Measurements from ENCODE around the gene APBA2. TPM values are rescaled to one million over a fixed set of nuclear protein-coding genes. Genes with fewer than 3 reads are reported as not detected.

The APBA2 gene
- polyA plus RNA-seq, 4 donors = 0.67 to 3.2 (median 1.8) TPM

DNA sequence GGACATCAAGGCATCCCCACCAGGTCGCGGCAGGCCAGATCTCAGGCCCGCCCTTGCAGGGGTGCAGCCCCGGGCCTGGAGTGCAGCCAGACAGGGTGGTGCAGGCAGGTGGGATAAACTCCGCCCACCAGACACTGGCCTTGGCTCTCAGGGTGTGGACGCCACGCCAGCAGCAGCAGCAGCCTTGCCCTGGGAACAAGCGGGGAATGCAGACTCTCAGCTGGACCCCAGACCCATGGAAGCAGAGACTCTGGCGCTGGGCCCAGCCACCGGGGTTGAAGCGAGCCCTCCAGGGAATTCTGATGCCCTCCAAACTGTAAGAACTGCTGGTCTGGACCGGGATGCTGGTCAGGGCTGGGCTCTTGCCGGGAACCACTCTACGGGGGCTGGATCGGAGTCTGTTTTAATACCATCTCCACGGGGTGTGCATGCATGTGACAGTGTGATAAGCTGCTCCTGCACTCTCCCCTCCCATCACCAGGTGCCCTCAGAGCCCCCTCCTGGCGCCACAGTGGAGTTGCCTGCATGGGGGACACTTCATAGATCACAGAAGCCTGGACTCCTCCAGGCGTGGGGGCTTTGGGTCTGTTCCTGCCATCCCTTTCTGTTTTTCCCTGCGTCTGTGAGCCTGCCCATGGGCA is 241.2 kb downstream of the APBA2 start:
- Histone ChIP-seq H3K36me3 (ENCODE audit: control insufficient read depth in 3 of 3, insufficient read depth in 2 of 3, low read depth in 1 of 3, low read length in 3 of 3) (no peaks in the 10 kb centered on the region), H3K27ac (ENCODE audit: low read depth in 1 of 3, low read length in 2 of 3) (no peak overlapping the region), H3K4me3 (ENCODE audit: low read depth in 1 of 3, low read length in 3 of 3) (no peak overlapping the region), H3K4me1 (ENCODE audit: control insufficient read depth in 3 of 3, insufficient read depth in 2 of 3, low read depth in 1 of 3, low read length in 2 of 3) (peaks cover 0 to 8% (median 0%) of the 10 kb centered on the region in 3 donors), H3K27me3 (ENCODE audit: control insufficient read depth in 3 of 3, insufficient read depth in 3 of 3, low read length in 3 of 3) (no peaks in the 10 kb centered on the region), H3K9me3 (ENCODE audit: control insufficient read depth in 2 of 2, insufficient read depth in 1 of 2, low read depth in 1 of 2, low read length in 1 of 2) (no peaks in the 10 kb centered on the region)
- 48 to 58% (median 56%) methylated on average over 19 of the region's 19 CpGs for WGBS, 3 donors
- DNase-seq = no peak
- no peak for FAIRE-seq

DNA sequence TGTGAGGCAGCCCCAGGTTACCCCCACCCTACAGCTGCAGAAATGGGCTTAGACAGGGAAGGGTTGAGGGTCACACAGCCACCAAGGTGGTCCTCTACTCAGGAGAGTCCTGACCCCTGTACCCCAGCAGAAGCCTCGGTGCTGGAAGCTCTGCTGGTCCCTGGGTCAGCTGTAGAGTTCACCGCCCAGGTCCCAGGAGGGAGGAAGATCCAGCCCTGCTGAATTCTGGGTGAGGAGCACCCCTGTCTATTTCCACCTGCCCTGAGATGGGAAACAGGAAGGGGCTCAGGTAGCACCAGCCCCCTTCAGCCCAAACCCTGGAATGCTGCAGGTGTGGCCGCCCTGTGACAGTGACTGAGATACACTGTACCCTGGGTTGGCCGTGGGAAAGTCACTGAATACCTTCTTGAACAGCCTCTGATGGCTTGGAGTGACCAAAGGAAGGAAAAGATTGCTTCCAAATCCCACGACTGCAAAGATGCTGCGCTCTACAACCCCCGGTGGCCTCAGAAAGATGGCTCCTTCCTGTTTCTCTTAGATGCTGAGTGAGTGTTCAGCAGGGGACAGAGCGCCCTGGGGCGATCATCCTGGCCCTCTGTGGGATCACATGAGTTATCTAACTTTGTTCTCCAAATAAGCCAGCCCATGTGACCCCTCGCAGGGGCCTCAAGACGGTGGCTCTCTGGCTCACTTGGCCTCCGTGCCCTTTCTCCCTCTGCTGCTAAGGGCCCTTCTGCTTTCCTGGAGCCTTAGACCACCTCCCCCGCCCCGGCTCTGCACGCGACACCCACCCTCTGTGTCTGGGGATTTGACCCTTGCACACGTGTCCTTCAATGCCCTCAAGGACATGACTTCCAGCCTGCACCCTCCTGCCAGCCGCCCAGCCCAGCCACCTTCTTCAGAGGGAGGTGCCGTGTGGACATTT is 242.0 kb downstream of the APBA2 start:
- DNase-seq (no peak), FAIRE-seq (no peak)
- H3K27me3 ChIP-seq (ENCODE audit: control insufficient read depth in 3 of 3, insufficient read depth in 3 of 3, low read length in 3 of 3) = no peaks in the 10 kb centered on the region
- 74 to 77% (median 75%) methylated on average over 19 of the region's 19 CpGs for WGBS, 3 donors
- no peaks in the 10 kb centered on the region for H3K36me3 ChIP-seq (ENCODE audit: control insufficient read depth in 3 of 3, insufficient read depth in 2 of 3, low read depth in 1 of 3, low read length in 3 of 3)
- no peak overlapping the region for H3K27ac ChIP-seq (ENCODE audit: low read depth in 1 of 3, low read length in 2 of 3)
- no peaks in the 10 kb centered on the region for H3K9me3 ChIP-seq (ENCODE audit: control insufficient read depth in 2 of 2, insufficient read depth in 1 of 2, low read depth in 1 of 2, low read length in 1 of 2)
- no peak overlapping the region for H3K4me3 ChIP-seq (ENCODE audit: low read depth in 1 of 3, low read length in 3 of 3)
- H3K4me1 ChIP-seq (ENCODE audit: control insufficient read depth in 3 of 3, insufficient read depth in 2 of 3, low read depth in 1 of 3, low read length in 2 of 3) = peaks cover 0 to under 1% (median 0%) of the 10 kb centered on the region in 3 donors

DNA sequence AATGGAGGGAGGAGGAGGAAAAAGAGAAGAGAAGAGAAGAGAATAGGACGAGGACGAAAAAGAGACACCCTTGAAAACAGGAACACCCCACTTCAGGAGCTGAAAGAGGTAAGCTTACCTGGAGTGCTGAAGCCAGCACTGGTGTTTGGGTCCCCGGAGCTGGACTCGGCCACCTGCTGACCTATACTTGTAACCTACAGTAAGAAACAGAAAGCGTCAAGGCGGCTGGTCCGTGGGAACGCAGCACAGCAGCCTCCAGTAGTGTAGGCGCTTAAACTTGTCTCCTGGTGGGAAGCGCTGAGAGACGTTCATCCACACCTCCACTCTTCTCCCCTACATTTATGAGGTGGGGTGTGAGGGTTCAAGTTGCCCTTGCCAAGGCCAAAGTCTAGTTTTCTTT is 242.9 kb downstream of the APBA2 start:
- H3K36me3 ChIP-seq (ENCODE audit: control insufficient read depth in 3 of 3, insufficient read depth in 2 of 3, low read depth in 1 of 3, low read length in 3 of 3) = no peaks in the 10 kb centered on the region
- no peaks in the 10 kb centered on the region for H3K27me3 ChIP-seq (ENCODE audit: control insufficient read depth in 3 of 3, insufficient read depth in 3 of 3, low read length in 3 of 3)
- H3K4me1 ChIP-seq (ENCODE audit: control insufficient read depth in 3 of 3, insufficient read depth in 2 of 3, low read depth in 1 of 3, low read length in 2 of 3) = no peaks in the 10 kb centered on the region
- H3K4me3 ChIP-seq (ENCODE audit: low read depth in 1 of 3, low read length in 3 of 3) = no peak overlapping the region
- WGBS, 3 donors = 82 to 90% (median 83%) methylated on average over 11 of the region's 11 CpGs
- FAIRE-seq = no peak
- no peaks in the 10 kb centered on the region for H3K9me3 ChIP-seq (ENCODE audit: control insufficient read depth in 2 of 2, insufficient read depth in 1 of 2, low read depth in 1 of 2, low read length in 1 of 2)
- DNase-seq = no peak
- H3K27ac ChIP-seq (ENCODE audit: low read depth in 1 of 3, low read length in 2 of 3) = no peak overlapping the region

DNA sequence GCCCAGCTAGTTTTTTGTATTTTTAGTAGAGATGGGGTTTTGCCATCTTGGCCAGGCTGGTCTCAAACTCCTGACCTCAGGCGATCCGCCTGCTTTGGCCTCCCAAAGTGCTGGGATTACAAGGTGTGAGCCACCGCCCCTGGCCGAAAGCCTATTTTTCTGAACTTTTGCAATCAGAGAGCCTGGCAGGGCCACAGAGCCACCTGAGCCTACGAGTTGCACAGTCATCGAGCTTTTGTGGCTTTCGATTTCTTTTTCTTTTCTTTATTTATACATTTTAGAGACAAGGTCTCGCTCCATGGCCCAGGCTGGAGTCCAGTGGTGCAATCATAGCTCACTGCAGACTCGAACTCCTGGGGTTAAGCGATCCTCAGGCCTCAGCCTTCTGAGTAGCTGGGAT is 243.4 kb downstream of the APBA2 start:
- no peak overlapping the region for H3K27ac ChIP-seq (ENCODE audit: low read depth in 1 of 3, low read length in 2 of 3)
- no peaks in the 10 kb centered on the region for H3K36me3 ChIP-seq (ENCODE audit: control insufficient read depth in 3 of 3, insufficient read depth in 2 of 3, low read depth in 1 of 3, low read length in 3 of 3)
- H3K4me3 ChIP-seq (ENCODE audit: low read depth in 1 of 3, low read length in 3 of 3) = no peak overlapping the region
- H3K4me1 ChIP-seq (ENCODE audit: control insufficient read depth in 3 of 3, insufficient read depth in 2 of 3, low read depth in 1 of 3, low read length in 2 of 3) = no peaks in the 10 kb centered on the region
- DNase-seq (no peak), FAIRE-seq (no peak)
- no peaks in the 10 kb centered on the region for H3K9me3 ChIP-seq (ENCODE audit: control insufficient read depth in 2 of 2, insufficient read depth in 1 of 2, low read depth in 1 of 2, low read length in 1 of 2)
- 87 to 91% (median 87%) methylated on average over 10 of the region's 10 CpGs for WGBS, 3 donors
- H3K27me3 ChIP-seq (ENCODE audit: control insufficient read depth in 3 of 3, insufficient read depth in 3 of 3, low read length in 3 of 3) = no peaks in the 10 kb centered on the region

DNA sequence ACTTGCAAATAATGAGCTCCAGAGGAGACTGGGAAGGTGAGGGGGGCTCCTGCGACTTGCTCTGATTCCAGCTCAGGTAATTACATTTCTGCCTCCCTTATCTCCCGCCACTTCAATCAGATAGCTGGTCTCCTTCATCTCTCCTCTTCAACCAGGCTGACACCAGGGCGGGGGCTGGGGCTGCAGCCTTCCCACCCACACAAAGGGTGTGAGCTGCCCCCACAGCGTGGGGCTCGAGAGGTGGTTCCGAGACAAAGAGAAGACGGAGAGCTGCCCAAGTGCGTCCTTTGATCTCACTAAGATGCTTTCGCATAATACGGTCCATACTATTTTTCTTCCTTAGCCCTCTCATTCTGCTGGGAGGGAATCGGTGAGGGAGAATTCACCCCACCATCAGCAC is 244.2 kb downstream of the APBA2 start:
- Histone ChIP-seq H3K4me1 (ENCODE audit: control insufficient read depth in 3 of 3, insufficient read depth in 2 of 3, low read depth in 1 of 3, low read length in 2 of 3) (no peaks in the 10 kb centered on the region), H3K4me3 (ENCODE audit: low read depth in 1 of 3, low read length in 3 of 3) (no peak overlapping the region), H3K9me3 (ENCODE audit: control insufficient read depth in 2 of 2, insufficient read depth in 1 of 2, low read depth in 1 of 2, low read length in 1 of 2) (no peaks in the 10 kb centered on the region), H3K36me3 (ENCODE audit: control insufficient read depth in 3 of 3, insufficient read depth in 2 of 3, low read depth in 1 of 3, low read length in 3 of 3) (no peaks in the 10 kb centered on the region), H3K27me3 (ENCODE audit: control insufficient read depth in 3 of 3, insufficient read depth in 3 of 3, low read length in 3 of 3) (no peaks in the 10 kb centered on the region), H3K27ac (ENCODE audit: low read depth in 1 of 3, low read length in 2 of 3) (no peak overlapping the region)
- 59 to 66% (median 61%) methylated on average over 11 of the region's 11 CpGs for WGBS, 3 donors
- FAIRE-seq (no peak), DNase-seq (no peak)

DNA sequence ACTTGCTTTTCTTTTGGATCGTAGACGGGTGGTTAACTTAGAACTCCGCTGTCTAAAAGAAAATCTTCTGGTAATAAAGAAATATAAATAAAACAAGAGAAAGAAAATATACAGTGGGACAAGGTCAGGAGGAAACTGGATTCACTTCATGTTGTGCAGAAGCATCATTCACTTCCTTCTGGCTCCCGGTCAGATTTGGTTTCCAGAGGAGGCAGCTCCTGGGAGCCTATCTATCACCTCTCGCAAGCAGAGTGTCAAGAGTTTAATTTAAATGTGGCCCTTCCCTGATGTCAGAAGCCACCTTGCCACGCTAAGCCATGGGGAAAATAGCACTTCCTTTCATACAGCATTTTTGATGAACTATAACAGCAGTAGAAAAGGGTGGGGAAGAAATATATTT is 244.7 kb downstream of the APBA2 start:
- DNase-seq (no peak), FAIRE-seq (no peak)
- WGBS, 3 donors = 45 to 69% (median 62%) methylated on average over 6 of the region's 6 CpGs
- H3K9me3 ChIP-seq (ENCODE audit: control insufficient read depth in 2 of 2, insufficient read depth in 1 of 2, low read depth in 1 of 2, low read length in 1 of 2) = no peaks in the 10 kb centered on the region
- no peaks in the 10 kb centered on the region for H3K4me1 ChIP-seq (ENCODE audit: control insufficient read depth in 3 of 3, insufficient read depth in 2 of 3, low read depth in 1 of 3, low read length in 2 of 3)
- no peaks in the 10 kb centered on the region for H3K36me3 ChIP-seq (ENCODE audit: control insufficient read depth in 3 of 3, insufficient read depth in 2 of 3, low read depth in 1 of 3, low read length in 3 of 3)
- no peak overlapping the region for H3K4me3 ChIP-seq (ENCODE audit: low read depth in 1 of 3, low read length in 3 of 3)
- H3K27ac ChIP-seq (ENCODE audit: low read depth in 1 of 3, low read length in 2 of 3) = no peak overlapping the region
- no peaks in the 10 kb centered on the region for H3K27me3 ChIP-seq (ENCODE audit: control insufficient read depth in 3 of 3, insufficient read depth in 3 of 3, low read length in 3 of 3)

DNA sequence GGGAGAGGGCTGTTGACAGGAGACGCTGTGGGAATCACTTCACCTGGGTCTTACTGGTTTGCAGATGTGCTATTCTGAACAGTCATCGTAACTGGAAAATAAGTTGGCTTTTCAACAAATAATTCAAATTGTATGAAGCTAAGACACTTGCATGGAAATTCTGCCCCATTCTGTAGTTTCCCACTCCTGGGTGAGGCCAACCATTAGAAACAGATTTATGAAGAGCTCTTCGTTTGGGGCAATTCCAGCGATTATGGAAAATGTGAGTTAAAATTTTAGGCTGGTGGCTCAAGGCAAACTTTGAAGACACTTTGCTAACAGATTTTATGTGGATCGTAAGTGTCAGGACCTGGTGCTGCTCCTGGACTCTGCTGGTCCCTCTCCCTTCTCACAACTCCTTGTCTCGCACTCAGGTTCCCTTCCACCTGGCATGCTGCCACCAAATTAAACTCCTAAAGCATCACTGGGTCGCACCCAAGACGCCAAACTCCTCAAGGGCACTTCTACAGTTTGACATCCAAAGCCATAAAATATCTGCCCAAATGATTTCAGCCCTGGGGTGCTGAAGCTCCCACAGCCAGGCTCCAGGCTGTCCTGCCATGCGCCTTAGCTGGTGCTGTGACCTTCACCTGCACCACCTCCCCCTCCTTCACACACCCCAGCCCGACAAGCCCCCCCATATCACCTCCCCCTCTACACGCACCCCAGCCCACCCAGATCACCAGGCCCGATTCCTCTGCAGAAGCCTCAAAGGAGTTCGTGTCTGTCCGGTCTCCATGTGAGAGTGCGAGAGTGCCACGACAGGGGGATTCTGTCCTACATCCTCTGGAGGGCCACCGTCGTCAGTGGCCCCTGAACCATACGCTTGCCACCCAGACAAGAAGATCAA is 245.4 kb downstream of the APBA2 start:
- no peaks in the 10 kb centered on the region for H3K27me3 ChIP-seq (ENCODE audit: control insufficient read depth in 3 of 3, insufficient read depth in 3 of 3, low read length in 3 of 3)
- H3K9me3 ChIP-seq (ENCODE audit: control insufficient read depth in 2 of 2, insufficient read depth in 1 of 2, low read depth in 1 of 2, low read length in 1 of 2) = no peaks in the 10 kb centered on the region
- no peak overlapping the region for H3K27ac ChIP-seq (ENCODE audit: low read depth in 1 of 3, low read length in 2 of 3)
- H3K4me3 ChIP-seq (ENCODE audit: low read depth in 1 of 3, low read length in 3 of 3) = no peak overlapping the region
- DNase-seq = no peak
- FAIRE-seq = no peak
- 67 to 70% (median 68%) methylated on average over 19 of the region's 19 CpGs for WGBS, 3 donors
- H3K36me3 ChIP-seq (ENCODE audit: control insufficient read depth in 3 of 3, insufficient read depth in 2 of 3, low read depth in 1 of 3, low read length in 3 of 3) = no peaks in the 10 kb centered on the region
- H3K4me1 ChIP-seq (ENCODE audit: control insufficient read depth in 3 of 3, insufficient read depth in 2 of 3, low read depth in 1 of 3, low read length in 2 of 3) = no peaks in the 10 kb centered on the region

DNA sequence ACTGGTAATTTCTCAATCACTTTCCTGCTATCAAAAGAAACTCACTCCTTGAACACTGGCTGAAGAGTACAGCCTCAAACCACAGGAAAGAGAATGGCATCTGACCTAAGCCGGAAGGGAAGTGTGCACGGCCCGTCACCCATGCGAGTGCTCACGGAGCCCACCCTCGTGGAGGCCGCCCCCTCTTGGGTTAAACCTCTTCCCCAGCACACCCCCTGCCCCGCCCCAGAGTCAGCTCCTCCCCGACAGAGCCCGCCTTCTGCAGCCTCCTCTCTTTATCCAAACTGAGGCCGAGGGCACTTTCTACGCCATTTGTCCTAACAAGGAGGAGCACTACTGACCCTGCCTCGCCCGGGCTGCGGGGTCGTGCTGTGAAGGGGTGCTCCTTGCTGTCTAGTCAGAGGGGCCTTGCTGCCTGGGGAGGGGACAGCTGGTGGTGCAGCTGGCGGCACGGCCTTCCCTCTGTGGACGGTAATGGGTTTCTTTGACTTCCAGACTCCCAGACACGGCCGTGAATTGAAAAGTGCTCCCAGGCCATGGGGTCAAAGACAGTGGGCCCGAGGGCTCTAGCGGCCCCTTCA is 246.2 kb downstream of the APBA2 start:
- Histone ChIP-seq H3K36me3 (ENCODE audit: control insufficient read depth in 3 of 3, insufficient read depth in 2 of 3, low read depth in 1 of 3, low read length in 3 of 3) (no peaks in the 10 kb centered on the region), H3K4me3 (ENCODE audit: low read depth in 1 of 3, low read length in 3 of 3) (no peak overlapping the region), H3K27me3 (ENCODE audit: control insufficient read depth in 3 of 3, insufficient read depth in 3 of 3, low read length in 3 of 3) (no peaks in the 10 kb centered on the region), H3K9me3 (ENCODE audit: control insufficient read depth in 2 of 2, insufficient read depth in 1 of 2, low read depth in 1 of 2, low read length in 1 of 2) (no peaks in the 10 kb centered on the region), H3K4me1 (ENCODE audit: control insufficient read depth in 3 of 3, insufficient read depth in 2 of 3, low read depth in 1 of 3, low read length in 2 of 3) (no peaks in the 10 kb centered on the region), H3K27ac (ENCODE audit: low read depth in 1 of 3, low read length in 2 of 3) (no peak overlapping the region)
- no peak for DNase-seq
- FAIRE-seq = no peak
- 55 to 63% (median 61%) methylated on average over 21 to 23 of the region's 23 CpGs for WGBS, 3 donors

Measured in small intestine (tissue), 7 donors.